Astrocyte (in vitro differentiated cells and primary cell): Measurements from ENCODE around the gene SULF2. TPM values are rescaled to one million over a fixed set of nuclear protein-coding genes. Genes with fewer than 3 reads are reported as not detected.
A peak's percentile ranks its signal among the peaks of the same experiment; 100 is the strongest.

Experiments
- DNase-seq: peaks from one replicate; pipeline ENCODE4 v3.0.0-alpha.2; 2010; ENCODE audit warnings: low read depth
- FAIRE-seq: peaks from 2 replicates; lab custom pipeline; 2011; peaks lifted over from hg19 to GRCh38; lab: Jason Lieb, UNC
- H2AFZ ChIP-seq: 2 replicates; pipeline ENCODE4 v1.6.0; 2012; ENCODE audit warnings: low read depth, low read length, inconsistent platforms
- H3K27ac ChIP-seq: 2 replicates; pipeline ENCODE4 v1.5.1; 2011; ENCODE audit warnings: low read depth, low read length, inconsistent platforms
- H3K27me3 ChIP-seq: 2 replicates; pipeline ENCODE4 v1.6.0; 2011; ENCODE audit warnings: low read length, inconsistent platforms; ENCODE audit not compliant: insufficient read depth
- H3K36me3 ChIP-seq: 2 replicates; pipeline ENCODE4 v1.5.1; 2011; ENCODE audit warnings: low read length, inconsistent platforms; ENCODE audit not compliant: insufficient read depth
- H3K4me1 ChIP-seq: 2 replicates; pipeline ENCODE4 v1.5.1; 2011; ENCODE audit warnings: low read length, inconsistent platforms; ENCODE audit not compliant: insufficient read depth
- H3K4me2 ChIP-seq: 2 replicates; pipeline ENCODE4 v1.6.0; 2012; ENCODE audit warnings: low read length, inconsistent platforms
- H3K4me3 ChIP-seq: 2 replicates; pipeline ENCODE4 v1.5.1; 2011; ENCODE audit warnings: low read depth, mild to moderate bottlenecking, low read length, inconsistent platforms; ENCODE audit not compliant: insufficient read depth
- H3K79me2 ChIP-seq: 2 replicates; pipeline ENCODE4 v1.6.0; 2012; ENCODE audit warnings: mild to moderate bottlenecking, low read length, inconsistent platforms; ENCODE audit not compliant: insufficient read depth
- H3K9ac ChIP-seq: 2 replicates; pipeline ENCODE4 v1.6.0; 2012; ENCODE audit warnings: mild to moderate bottlenecking, low read length, inconsistent platforms
- H3K9me3 ChIP-seq: 2 replicates; pipeline ENCODE4 v1.5.1; 2012; ENCODE audit warnings: low read depth, mild to moderate bottlenecking, low read length, inconsistent platforms; ENCODE audit not compliant: insufficient read depth
- H4K20me1 ChIP-seq: 2 replicates; pipeline ENCODE4 v1.6.0; 2012; ENCODE audit warnings: low read length, inconsistent platforms; ENCODE audit not compliant: insufficient read depth
- H3K27ac Mint-ChIP-seq: one replicate; pipeline ENCODE4 v1.8.0; 2021; ENCODE audit warnings: mild to moderate bottlenecking, mixed read lengths; ENCODE audit not compliant: unreplicated experiment
- H3K27me3 Mint-ChIP-seq: one replicate; pipeline ENCODE4 v1.8.0; 2021; ENCODE audit warnings: low read depth, mixed read lengths; ENCODE audit not compliant: unreplicated experiment
- H3K36me3 Mint-ChIP-seq: one replicate; pipeline ENCODE4 v1.8.0; 2021; ENCODE audit warnings: low read depth, mixed read lengths; ENCODE audit not compliant: unreplicated experiment
- H3K4me1 Mint-ChIP-seq: one replicate; pipeline ENCODE4 v1.8.0; 2021; ENCODE audit warnings: low read depth, mixed read lengths; ENCODE audit not compliant: unreplicated experiment
- H3K4me3 Mint-ChIP-seq: one replicate; pipeline ENCODE4 v1.8.0; 2021; ENCODE audit warnings: mild to moderate bottlenecking, moderate library complexity, mixed read lengths; ENCODE audit not compliant: unreplicated experiment
- H3K9me3 Mint-ChIP-seq: one replicate; pipeline ENCODE4 v1.8.0; 2021; ENCODE audit warnings: mild to moderate bottlenecking, mixed read lengths; ENCODE audit not compliant: unreplicated experiment
- EZH2 ChIP-seq: IDR thresholded peaks from 2 replicates; pipeline ENCODE4 v1.6.1; 2012; ENCODE audit warnings: mild to moderate bottlenecking, low read length, inconsistent platforms; ENCODE audit not compliant: insufficient read depth
- total RNA-seq: library from RNA; stranded (reverse); gene quantifications from 2 replicates; pipeline ENCODE4 v1.2.1, GENCODE V29; 2021
- TF ChIP-seq, protein P1 (sequence below): IDR thresholded peaks from 2 replicates; pipeline ENCODE4 v1.5.1; 2011; ENCODE audit warnings: low read depth, mild to moderate bottlenecking, inconsistent platforms, low read length, moderate library complexity; ENCODE audit not compliant: insufficient read depth

The SULF2 gene
- total RNA-seq, 1 donor from 2014 or later, result 139 TPM

DNA sequence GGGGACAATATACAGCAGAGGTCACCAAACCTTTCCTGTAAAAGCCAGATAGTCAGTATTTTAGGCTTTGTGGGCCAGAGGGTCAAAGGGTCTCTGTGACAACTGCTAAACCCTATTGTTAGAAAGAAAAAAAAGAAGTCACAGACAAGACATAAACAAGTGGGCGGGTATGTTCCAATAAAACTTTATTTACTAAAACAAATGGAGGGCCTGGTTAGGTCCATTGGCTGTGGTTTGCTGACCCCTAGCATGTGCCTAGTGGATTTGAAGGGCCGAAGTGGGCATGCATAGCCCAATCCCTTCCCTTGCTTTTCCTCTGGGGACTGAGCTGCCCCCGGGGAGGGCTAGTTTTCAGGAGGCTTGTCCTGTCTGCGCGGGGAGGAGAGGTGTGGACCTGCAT, 78.9 kb downstream of the SULF2 start:
- H3K36me3 ChIP-seq, result no peaks in the 10 kb centered on the region

DNA sequence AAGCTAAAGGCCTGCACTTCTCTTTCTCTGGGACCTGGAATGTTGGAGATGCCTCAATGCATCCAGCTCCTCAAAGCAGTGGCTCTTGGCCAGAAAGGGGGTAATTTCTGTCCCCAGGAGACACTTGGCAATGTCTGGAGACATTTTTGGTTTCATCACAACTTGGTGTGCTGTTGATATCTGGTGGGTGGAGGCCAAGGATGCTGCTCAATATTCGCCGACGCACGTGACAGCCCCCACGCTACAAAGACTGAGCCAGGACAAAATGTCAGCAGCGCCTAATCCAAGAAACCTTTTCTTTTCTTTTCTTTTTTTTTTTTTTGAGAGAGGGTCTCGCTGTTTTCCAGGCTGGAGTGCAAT, 79.8 kb downstream of the SULF2 start:
- Histone ChIP-seq H3K79me2 (no peaks in the 10 kb centered on the region), H3K4me3 (no peak overlapping the region), H4K20me1 (no peaks in the 10 kb centered on the region), H3K27ac (no peak overlapping the region), H3K36me3 (no peaks in the 10 kb centered on the region), H3K4me1 (peaks cover 9% of the 10 kb centered on the region), H2AFZ (no peak overlapping the region), H3K9me3 (no peaks in the 10 kb centered on the region), H3K27me3 (peaks cover 3% of the 10 kb centered on the region), H3K9ac (no peak overlapping the region), H3K4me2 (peak overlapping the region; percentile 59)
- Mint-ChIP-seq H3K4me3 (no peak overlapping the region), H3K9me3 (no peaks in the 10 kb centered on the region), H3K27ac (no peak overlapping the region), H3K36me3 (peaks cover 10% of the 10 kb centered on the region), H3K27me3 (no peaks in the 10 kb centered on the region), H3K4me1 (peaks cover 24% of the 10 kb centered on the region)
- DNase-seq (no peak), FAIRE-seq (no peak)
- TF ChIP-seq, protein P1, sequence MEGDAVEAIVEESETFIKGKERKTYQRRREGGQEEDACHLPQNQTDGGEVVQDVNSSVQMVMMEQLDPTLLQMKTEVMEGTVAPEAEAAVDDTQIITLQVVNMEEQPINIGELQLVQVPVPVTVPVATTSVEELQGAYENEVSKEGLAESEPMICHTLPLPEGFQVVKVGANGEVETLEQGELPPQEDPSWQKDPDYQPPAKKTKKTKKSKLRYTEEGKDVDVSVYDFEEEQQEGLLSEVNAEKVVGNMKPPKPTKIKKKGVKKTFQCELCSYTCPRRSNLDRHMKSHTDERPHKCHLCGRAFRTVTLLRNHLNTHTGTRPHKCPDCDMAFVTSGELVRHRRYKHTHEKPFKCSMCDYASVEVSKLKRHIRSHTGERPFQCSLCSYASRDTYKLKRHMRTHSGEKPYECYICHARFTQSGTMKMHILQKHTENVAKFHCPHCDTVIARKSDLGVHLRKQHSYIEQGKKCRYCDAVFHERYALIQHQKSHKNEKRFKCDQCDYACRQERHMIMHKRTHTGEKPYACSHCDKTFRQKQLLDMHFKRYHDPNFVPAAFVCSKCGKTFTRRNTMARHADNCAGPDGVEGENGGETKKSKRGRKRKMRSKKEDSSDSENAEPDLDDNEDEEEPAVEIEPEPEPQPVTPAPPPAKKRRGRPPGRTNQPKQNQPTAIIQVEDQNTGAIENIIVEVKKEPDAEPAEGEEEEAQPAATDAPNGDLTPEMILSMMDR, result no peak
- no peak for TF ChIP-seq EZH2

More for the DNA sequence above, 78.9 kb downstream of the SULF2 start:
- Mint-ChIP-seq H3K36me3 (peaks cover 7% of the 10 kb centered on the region), H3K4me3 (no peak overlapping the region), H3K9me3 (no peaks in the 10 kb centered on the region), H3K27me3 (no peaks in the 10 kb centered on the region), H3K4me1 (peaks cover 22% of the 10 kb centered on the region), H3K27ac (no peak overlapping the region)
- no peak for FAIRE-seq
- H4K20me1 ChIP-seq, result no peaks in the 10 kb centered on the region
- no peaks in the 10 kb centered on the region for H3K9me3 ChIP-seq
- no peak overlapping the region for H3K4me2 ChIP-seq
- H2AFZ ChIP-seq, result no peak overlapping the region
- H3K79me2 ChIP-seq, result no peaks in the 10 kb centered on the region
- TF ChIP-seq, protein P1, result no peak
- no peak for TF ChIP-seq EZH2
- no peak overlapping the region for H3K9ac ChIP-seq
- H3K4me3 ChIP-seq, result no peak overlapping the region
- H3K27ac ChIP-seq, result no peak overlapping the region
- H3K27me3 ChIP-seq, result peaks cover 3% of the 10 kb centered on the region
- H3K4me1 ChIP-seq, result peaks cover 9% of the 10 kb centered on the region
- no peak for DNase-seq

DNA sequence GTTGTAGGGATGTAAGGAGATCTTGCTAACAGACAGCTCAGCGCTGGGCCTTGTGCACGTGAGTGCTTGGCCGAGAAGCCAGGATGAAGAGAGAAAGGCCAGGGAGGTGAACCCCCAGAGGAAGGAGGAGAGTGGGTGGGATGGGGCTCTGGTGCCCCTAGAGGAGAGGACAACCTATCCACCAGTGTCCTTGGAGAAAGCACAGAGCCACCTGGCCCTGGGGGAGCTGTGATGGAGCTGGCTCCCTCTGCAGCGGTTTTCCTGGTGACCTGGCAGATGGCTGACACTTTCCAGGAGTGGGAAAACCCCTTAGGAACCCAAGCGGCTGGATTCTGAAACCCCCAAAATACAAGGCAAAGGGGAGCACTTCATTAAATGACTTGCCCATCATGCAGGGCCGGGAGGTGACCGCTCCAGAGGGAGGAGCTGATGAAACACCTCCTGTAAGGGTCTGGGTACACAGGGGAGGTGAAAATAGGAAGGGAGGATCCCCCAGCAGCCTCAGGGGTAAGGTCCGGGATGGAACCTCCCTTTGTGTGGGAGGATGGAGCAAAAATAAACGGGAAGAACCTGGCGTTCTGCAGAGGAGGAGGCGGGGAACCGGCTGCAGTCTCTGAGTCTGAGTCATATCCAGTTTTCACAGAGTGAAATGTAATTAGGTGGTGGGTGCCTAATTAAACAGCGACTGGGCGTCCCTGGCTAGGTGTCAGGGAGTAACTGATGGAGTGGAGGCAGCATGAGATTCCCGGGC, 80.4 kb downstream of the SULF2 start:
- no peak overlapping the region for H3K9ac ChIP-seq
- Mint-ChIP-seq H3K27ac (peak overlapping the region; percentile 62), H3K27me3 (no peaks in the 10 kb centered on the region), H3K4me3 (peak overlapping the region; percentile 40), H3K4me1 (peaks cover 25% of the 10 kb centered on the region), H3K36me3 (peaks cover 10% of the 10 kb centered on the region), H3K9me3 (no peaks in the 10 kb centered on the region)
- peak overlapping the region; percentile 5 for H2AFZ ChIP-seq
- no peaks in the 10 kb centered on the region for H4K20me1 ChIP-seq
- no peak for FAIRE-seq
- TF ChIP-seq EZH2, result no peak
- TF ChIP-seq, protein P1, result no peak
- peaks cover 9% of the 10 kb centered on the region for H3K4me1 ChIP-seq
- DNase-seq, result peak; percentile 42
- H3K4me3 ChIP-seq, result no peak overlapping the region
- no peaks in the 10 kb centered on the region for H3K9me3 ChIP-seq
- H3K27ac ChIP-seq, result no peak overlapping the region
- H3K4me2 ChIP-seq, result peak overlapping the region; percentile 59
- H3K79me2 ChIP-seq, result no peaks in the 10 kb centered on the region
- no peaks in the 10 kb centered on the region for H3K27me3 ChIP-seq
- H3K36me3 ChIP-seq, result no peaks in the 10 kb centered on the region
